SK-N-SH (cell line): ENCODE data around the gene CLGN. TPM values are rescaled to one million over a fixed set of nuclear protein-coding genes. Genes with fewer than 3 reads are reported as not detected.

ENCODE experiments used
- CTCF ChIA-PET: fragments of 300-600, 350-600 bp; formaldehyde crosslinking; extraction: SDS; loops from one replicate; lab custom pipeline; 2021; lab: Yijun Ruan, JAX
- POLR2A ChIA-PET: fragments of 350-600 bp; sonication (Branson Sonifier 250); formaldehyde crosslinking; extraction: SDS; loops from one replicate; lab custom pipeline; 2020; ENCODE audit warnings: antibody characterized with exemption, inconsistent platforms; lab: Yijun Ruan, JAX
- DNase-seq: peaks from one replicate; pipeline ENCODE4 v3.0.0; 2012
- H2AFZ ChIP-seq: fragments of 200-600 bp; sonication (generic); 2 replicates; pipeline ENCODE4 v1.8.1; 2016; ENCODE audit warnings: antibody characterized with exemption, mild to moderate bottlenecking, low read depth
- H3F3A ChIP-seq: fragments of 200-600 bp; sonication (generic); replicated peaks from 2 replicates; pipeline ENCODE3; 2016; ENCODE audit warnings: antibody characterized with exemption, mild to moderate bottlenecking; ENCODE audit not compliant: insufficient read depth
- H3K27ac ChIP-seq, 2 experiments: fragments of 200-500 bp in 1 of 2; fragments of 200-600 bp in 1 of 2; sonication (Bioruptor generic) in 1 of 2; sonication (generic), shearing (Covaris generic) in 1 of 2; 2 replicates each; pipeline versions ENCODE4 v1.5.1 to v1.6.1; 2014 to 2016; ENCODE audit warnings: low read depth in 2 of 2, inconsistent platforms in 1 of 2, low read length in 1 of 2, mild to moderate bottlenecking in 1 of 2, mixed read lengths in 1 of 2
- H3K27me3 ChIP-seq: fragments of 200-600 bp; sonication (generic), shearing (Covaris generic); 2 replicates; pipeline ENCODE4 v1.6.1; 2016; ENCODE audit warnings: mixed run types; ENCODE audit not compliant: insufficient read depth
- H3K36me3 ChIP-seq, 2 experiments: fragments of 200-500 bp in 1 of 2; fragments of 200-600 bp in 1 of 2; sonication (Bioruptor generic) in 1 of 2; sonication (generic) in 1 of 2; replicated peaks in 1 of 2; 2 replicates each; pipeline versions ENCODE3 to v1.5.1; 2014 to 2016; ENCODE audit warnings: low read length in 1 of 2, mild to moderate bottlenecking in 1 of 2; ENCODE audit not compliant: insufficient read depth in 2 of 2, control insufficient read depth in 1 of 2
- H3K4me1 ChIP-seq, 2 experiments: fragments of 200-500 bp in 1 of 2; fragments of 200-600 bp in 1 of 2; sonication (Bioruptor generic) in 1 of 2; sonication (generic), shearing (Covaris generic) in 1 of 2; 2 replicates each; pipeline versions ENCODE4 v1.5.1 to v1.6.1; 2014 to 2016; ENCODE audit warnings: low read depth in 1 of 2, low read length in 1 of 2, mixed run types in 1 of 2; ENCODE audit not compliant: insufficient read depth in 2 of 2, control insufficient read depth in 1 of 2
- H3K4me2 ChIP-seq: fragments of 200-600 bp; sonication (generic), shearing (Covaris generic); 2 replicates; pipeline ENCODE4 v1.6.1; 2017; ENCODE audit warnings: mixed run types
- H3K4me3 ChIP-seq, 2 experiments: fragments of 200-500 bp in 1 of 2; fragments of 200-600 bp in 1 of 2; sonication (Bioruptor generic) in 1 of 2; sonication (generic), shearing (Covaris generic) in 1 of 2; 2 replicates each; pipeline versions ENCODE4 v1.5.1 to v1.8.1; 2014 to 2016; ENCODE audit warnings: low read depth in 2 of 2, inconsistent platforms in 1 of 2, low read length in 1 of 2, mild to moderate bottlenecking in 1 of 2, mixed read lengths in 1 of 2, moderate library complexity in 1 of 2
- H3K79me2 ChIP-seq: fragments of 200-600 bp; sonication (generic); 2 replicates; pipeline ENCODE4 v1.8.1; 2017; ENCODE audit warnings: mild to moderate bottlenecking; ENCODE audit not compliant: insufficient read depth
- H3K9ac ChIP-seq: fragments of 200-600 bp; sonication (generic); 2 replicates; pipeline ENCODE4 v1.6.1; 2017; ENCODE audit warnings: mixed run types
- H3K9me2 ChIP-seq: fragments of 200-600 bp; sonication (generic); 2 replicates; pipeline ENCODE4 v1.6.1; 2017; ENCODE audit warnings: mixed run types
- H3K9me3 ChIP-seq: fragments of 200-600 bp; sonication (generic); 2 replicates; pipeline ENCODE4 v1.6.1; 2017; ENCODE audit warnings: mixed run types, mild to moderate bottlenecking, moderate library complexity
- H4K20me1 ChIP-seq: fragments of 200-600 bp; sonication (generic); 2 replicates; pipeline ENCODE4 v1.6.1; 2017; ENCODE audit warnings: mild to moderate bottlenecking, mixed run types; ENCODE audit not compliant: insufficient read depth
- CHD2 ChIP-seq: fragments of 150-350 bp; IDR thresholded peaks from 2 replicates; pipeline ENCODE4 v1.6.1; 2018; ENCODE audit warnings: low read length; ENCODE audit not compliant: partially characterized antibody
- FOSL2 ChIP-seq: IDR thresholded peaks from 2 replicates; pipeline ENCODE4 v1.4.0; 2012; ENCODE audit warnings: low read depth, mild to moderate bottlenecking, moderate library complexity, borderline replicate concordance
- FOXM1 ChIP-seq: IDR thresholded peaks from 2 replicates; pipeline ENCODE4 v1.4.0; 2012; ENCODE audit warnings: low read depth, mild to moderate bottlenecking
- GABPA ChIP-seq: IDR thresholded peaks from 2 replicates; pipeline ENCODE4 v1.4.0; 2012; ENCODE audit warnings: low read depth, mild to moderate bottlenecking
- IRF3 ChIP-seq: fragments of 150-350 bp; IDR thresholded peaks from 2 replicates; pipeline ENCODE4 v1.6.1; 2016; ENCODE audit warnings: mild to moderate bottlenecking, low read depth, low read length
- JUND ChIP-seq: IDR thresholded peaks from 2 replicates; pipeline ENCODE4 v1.4.0; 2012
- NRF1 ChIP-seq: IDR thresholded peaks from 2 replicates; pipeline ENCODE4 v1.6.1; 2012; ENCODE audit warnings: low read depth, mild to moderate bottlenecking, low read length
- POLR2AphosphoS5 ChIP-seq: IDR thresholded peaks from 2 replicates; pipeline ENCODE4 v1.6.1; 2012; ENCODE audit warnings: low read depth, low read length
- RXRA ChIP-seq: IDR thresholded peaks from 2 replicates; pipeline ENCODE4 v1.4.0; 2012; ENCODE audit warnings: low read depth, mild to moderate bottlenecking, borderline replicate concordance
- SMC3 ChIP-seq: IDR thresholded peaks from 2 replicates; pipeline ENCODE4 v1.6.1; 2012; ENCODE audit warnings: low read depth, low read length, improper control_type of control experiment
- TAF1 ChIP-seq: IDR thresholded peaks from 2 replicates; pipeline ENCODE4 v1.6.1; 2012; ENCODE audit warnings: low read depth, mild to moderate bottlenecking, low read length, moderate library complexity, borderline replicate concordance
- TCF12 ChIP-seq: IDR thresholded peaks from 2 replicates; pipeline ENCODE4 v1.4.0; 2012
- USF1 ChIP-seq: IDR thresholded peaks from 2 replicates; pipeline ENCODE4 v1.4.0; 2012; ENCODE audit warnings: low read depth, borderline replicate concordance
- USF2 ChIP-seq: fragments of 150-350 bp; IDR thresholded peaks from 2 replicates; pipeline ENCODE4 v1.6.1; 2017; ENCODE audit warnings: antibody characterized with exemption, low read length, low read depth, borderline replicate concordance
- WGBS: methylation state at CpG from one replicate; pipeline ENCODE4 v1.1.6; 2017; ENCODE audit warnings: low lambda C conversion rate; 5-methylcytosine and 5-hydroxymethylcytosine counted together
- polyA plus RNA-seq, 3 experiments: library from polyadenylated mRNA; depleted of rRNA; stranded (reverse); fragments of >200 nt; gene quantifications; 2 replicates each; pipeline ENCODE4 v1.2.3, GENCODE V29; 2012

Gene CLGN
- polyA plus RNA-seq, 1 of the 3 experiments (the other 2 are of a cell fraction), result 0.72 TPM

GRCh38 chr4:140358281-140358680, 69.2 kb downstream of the CLGN start (continued):
- TF ChIP-seq IRF3 (no peak), POLR2AphosphoS5 (no peak), RXRA (no peak)
- TF ChIP-seq, all 33 proteins: peak for 0

- Histone ChIP-seq H3K9ac (no peak overlapping the region), H3K27me3 (no peaks in the 10 kb centered on the region; the same call in 1 of the 2 replicates), H3K4me1 (no peaks in the 10 kb centered on the region), H3K36me3 (no peaks in the 10 kb centered on the region), H3K4me3 (no peak overlapping the region), H3K9me3 (no peaks in the 10 kb centered on the region), H3F3A (no peaks in the 10 kb centered on the region), H3K27ac (no peak overlapping the region), H3K4me2 (no peak overlapping the region), H3K79me2 (no peaks in the 10 kb centered on the region), H3K9me2 (no peaks in the 10 kb centered on the region), H2AFZ (no peak overlapping the region), H4K20me1 (no peaks in the 10 kb centered on the region)
- POLR2A ChIA-PET, result interaction anchor here (0.7 kb wide), 1 partner anchor 194 kb away, joined by 3 read pairs; no protein-coding TSS in a partner anchor
- WGBS, result 80% methylated on average over 3 of the region's 3 CpGs
- DNase-seq, result no peak
- TF ChIP-seq GABPA (no peak), JUND (no peak), NRF1 (no peak), TCF12 (no peak), FOXM1 (no peak), SMC3 (no peak), USF1 (no peak), USF2 (no peak), CHD2 (no peak), FOSL2 (no peak)
- CTCF ChIA-PET, result interaction anchor here (4.1 to 11.0 kb wide), 3 partner anchors 247 to 701 kb away, joined by 40 to 171 read pairs (median 79); no protein-coding TSS in a partner anchor
These were observed 69.6 kb downstream of the CLGN start for GRCh38 chr4:140357868-140358267.

GRCh38 chr4:140355288-140355687, 72.2 kb downstream of the CLGN start:
- no peaks in the 10 kb centered on the region for H3K79me2 ChIP-seq
- no peaks in the 10 kb centered on the region for H3K9me3 ChIP-seq
- CTCF ChIA-PET, result interaction anchor here (11.0 kb wide), 1 partner anchor 249 kb away, joined by 171 read pairs; no protein-coding TSS in a partner anchor
- no peak for TF ChIP-seq TAF1
- no peak overlapping the region for H3K27ac ChIP-seq
- H3K27me3 ChIP-seq, result no peaks in the 10 kb centered on the region; the same call in 1 of the 2 replicates
- no peak overlapping the region for H3K9ac ChIP-seq
- H3K4me2 ChIP-seq, result no peak overlapping the region
- no peaks in the 10 kb centered on the region for H3K4me1 ChIP-seq
- DNase-seq, result no peak
- H2AFZ ChIP-seq, result no peak overlapping the region
- H3K9me2 ChIP-seq, result no peaks in the 10 kb centered on the region
- no peaks in the 10 kb centered on the region for H3K36me3 ChIP-seq
- no peaks in the 10 kb centered on the region for H4K20me1 ChIP-seq
- no peaks in the 10 kb centered on the region for H3F3A ChIP-seq
- POLR2A ChIA-PET, result no interaction called here
- no peak overlapping the region for H3K4me3 ChIP-seq
- 29% methylated on average over 1 of the region's 1 CpG for WGBS
